CD8-positive, alpha-beta memory T cell (primary cell): ENCODE results near the gene PRR7. TPM values are rescaled to one million over a fixed set of nuclear protein-coding genes. Genes with fewer than 3 reads are reported as not detected.

Experiments used
- CTCF ChIA-PET: fragments of 350-600 bp; sonication (Branson Sonifier 250); formaldehyde crosslinking; loops from one replicate; lab custom pipeline; 2021; ENCODE audit warnings: antibody characterized with exemption; lab: Charles Lee
- POLR2A ChIA-PET: fragments of 350-600 bp; sonication (Branson Sonifier 250); formaldehyde crosslinking; loops from one replicate; lab custom pipeline; 2021; ENCODE audit warnings: antibody characterized with exemption; lab: Charles Lee
- DNase-seq, 5 donors: peaks; one replicate each; pipeline versions ENCODE4 v3.0.0 to v3.0.0-alpha.2; 2020 to 2022; ENCODE audit warnings: mixed read lengths in 1 of 5
- H3K27ac ChIP-seq: one replicate; pipeline ENCODE4 v1.7.0; 2013; ENCODE audit warnings: low read depth, mild to moderate bottlenecking, low read length, moderate library complexity
- H3K27me3 ChIP-seq: 2 replicates; pipeline ENCODE4 v1.7.0; 2013; ENCODE audit warnings: low read length, mild to moderate bottlenecking; ENCODE audit not compliant: insufficient read depth, poor library complexity, severe bottlenecking
- H3K36me3 ChIP-seq: 2 replicates; pipeline ENCODE4 v1.7.0; 2013; ENCODE audit warnings: mild to moderate bottlenecking, low read length, moderate library complexity; ENCODE audit not compliant: insufficient read depth
- H3K4me1 ChIP-seq: 2 replicates; pipeline ENCODE4 v1.7.0; 2013; ENCODE audit warnings: mild to moderate bottlenecking, low read length, moderate library complexity; ENCODE audit not compliant: insufficient read depth
- H3K4me3 ChIP-seq: 2 replicates; pipeline ENCODE4 v1.7.0; 2013; ENCODE audit warnings: mild to moderate bottlenecking, low read length
- H3K9me3 ChIP-seq: 2 replicates; pipeline ENCODE4 v1.7.0; 2013; ENCODE audit warnings: mild to moderate bottlenecking, low read length
- H3K27ac Mint-ChIP-seq, 8 donors: one replicate each; pipeline ENCODE4 v1.8.0; 2020 to 2021; ENCODE audit warnings: mixed read lengths in 8 of 8, mild to moderate bottlenecking in 6 of 8, inconsistent platforms in 3 of 8, moderate library complexity in 3 of 8
- H3K27me3 Mint-ChIP-seq, 2 donors: one replicate each; pipeline ENCODE4 v1.8.0; 2020 to 2021; ENCODE audit warnings: mixed read lengths in 2 of 2, mild to moderate bottlenecking in 1 of 2, moderate library complexity in 1 of 2
- H3K36me3 Mint-ChIP-seq, 3 donors: one replicate each; pipeline ENCODE4 v1.8.0; 2020 to 2021; ENCODE audit warnings: mixed read lengths in 3 of 3, inconsistent platforms in 1 of 3, mild to moderate bottlenecking in 1 of 3
- H3K4me1 Mint-ChIP-seq, 3 donors: one replicate each; pipeline ENCODE4 v1.8.0; 2020 to 2021; ENCODE audit warnings: mixed read lengths in 3 of 3, inconsistent platforms in 1 of 3, mild to moderate bottlenecking in 1 of 3
- H3K4me3 Mint-ChIP-seq, 7 donors: one replicate each; pipeline ENCODE4 v1.8.0; 2020 to 2021; ENCODE audit warnings: mixed read lengths in 7 of 7, mild to moderate bottlenecking in 6 of 7, moderate library complexity in 4 of 7, inconsistent platforms in 2 of 7
- H3K9me3 Mint-ChIP-seq, 5 donors: one replicate each; pipeline ENCODE4 v1.8.0; 2020 to 2022; ENCODE audit warnings: mixed read lengths in 5 of 5, mild to moderate bottlenecking in 3 of 5, moderate library complexity in 2 of 5, inconsistent platforms in 1 of 5
- polyA plus RNA-seq: library from polyadenylated mRNA; unstranded; fragments of 300-500 nt; fragmentation: Illumina TruSeq; gene quantifications from one replicate; pipeline ENCODE4 v1.2.3, GENCODE V29; 2021
- total RNA-seq, 2 experiments: library from RNA; stranded (reverse); gene quantifications; one replicate each; pipeline ENCODE4 v1.2.3, GENCODE V29; 2021

Gene PRR7, protein sequence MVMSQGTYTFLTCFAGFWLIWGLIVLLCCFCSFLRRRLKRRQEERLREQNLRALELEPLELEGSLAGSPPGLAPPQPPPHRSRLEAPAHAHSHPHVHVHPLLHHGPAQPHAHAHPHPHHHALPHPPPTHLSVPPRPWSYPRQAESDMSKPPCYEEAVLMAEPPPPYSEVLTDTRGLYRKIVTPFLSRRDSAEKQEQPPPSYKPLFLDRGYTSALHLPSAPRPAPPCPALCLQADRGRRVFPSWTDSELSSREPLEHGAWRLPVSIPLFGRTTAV
- total RNA-seq (10 to 100 TPM; 14.7 to 15.3 TPM), polyA plus RNA-seq (22.1 TPM)

DNA sequence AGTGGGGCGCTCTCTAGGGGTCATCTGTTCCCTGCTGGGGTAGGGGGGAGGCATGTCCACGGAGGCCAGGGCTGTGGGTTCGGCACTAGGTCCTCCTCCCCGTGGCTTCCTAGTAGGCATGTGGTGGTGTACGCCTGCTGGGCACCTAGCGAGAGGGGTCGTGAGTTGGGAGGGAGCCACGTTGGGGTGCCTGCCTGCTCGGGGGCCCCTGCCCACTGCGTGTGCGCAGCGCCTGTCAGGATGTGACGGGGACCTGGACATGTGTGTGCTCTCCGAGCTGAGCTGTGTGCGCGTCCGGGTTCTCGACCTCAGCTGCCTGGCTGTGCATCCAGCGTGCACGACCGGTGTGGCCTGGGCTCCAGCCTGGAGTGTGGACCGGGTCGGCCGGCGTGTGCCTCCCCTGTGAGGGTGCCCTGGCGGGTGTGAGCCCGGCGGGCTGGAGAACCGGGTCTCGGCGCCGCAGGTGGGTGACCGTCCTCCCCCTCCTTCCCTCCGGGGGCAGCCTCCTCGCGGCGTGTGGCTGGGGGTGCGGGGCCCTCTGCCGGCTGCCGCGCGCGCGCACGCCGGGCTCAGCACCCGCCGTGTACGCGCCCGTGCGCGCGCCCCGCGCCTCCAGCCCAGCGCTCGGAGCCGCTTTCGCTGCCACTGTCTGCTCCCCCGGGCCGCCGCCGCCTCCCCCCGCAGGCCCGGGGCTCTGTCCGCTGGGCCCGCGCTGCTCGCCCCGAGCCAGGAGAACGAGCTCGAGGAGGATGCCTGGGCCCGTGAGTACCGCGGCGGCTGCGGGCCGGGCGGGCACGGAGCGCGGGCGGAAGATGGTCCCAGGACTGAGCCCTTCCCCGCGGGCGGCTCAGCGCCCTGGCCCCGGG lies at the start of gene PRR7:
Gene PRR7 (plus strand): TSS at position 615 of the 866 bp plus-strand sequence. CDS start 8,254 bp downstream, outside the sequence.
- H3K4me3 Mint-ChIP-seq: peak within 1 kb of the TSS; percentile 74 to 92 (median 85)
- POLR2A ChIA-PET: interaction anchor here (0.9 to 8.6 kb wide), 11 partner anchors 9 to 331 kb away, joined by 3 to 154 read pairs (median 7); partner anchors contain the start of genes GRK6 and LMAN2
- Histone ChIP-seq H3K27ac (peak within 1 kb of the TSS; percentile 66), H3K27me3 (no peaks in the 10 kb centered on the region), H3K4me3 (peak within 1 kb of the TSS; percentile 56), H3K4me1 (peaks cover 32% of the 10 kb centered on the region), H3K36me3 (peaks cover 8% of the 10 kb centered on the region), H3K9me3 (no peaks in the 10 kb centered on the region)
- peak; percentile 58 to 85 (median 81) for DNase-seq
- CTCF ChIA-PET: interaction anchor here (0.6 to 20.8 kb wide), 15 partner anchors 8 to 137 kb away, joined by 3 to 326 read pairs (median 4); partner anchors contain the start of genes F12, GRK6 and PFN3
- H3K4me1 Mint-ChIP-seq: peaks cover 39 to 55% (median 40%) of the 10 kb centered on the region in 3 donors
- peak within 1 kb of the TSS; percentile 83 to 100 (median 98) for H3K27ac Mint-ChIP-seq
- H3K36me3 Mint-ChIP-seq: peaks cover 0 to 19% (median 0%) of the 10 kb centered on the region in 3 donors
- no peaks in the 10 kb centered on the region for H3K27me3 Mint-ChIP-seq
- H3K9me3 Mint-ChIP-seq: no peaks in the 10 kb centered on the region

DNA sequence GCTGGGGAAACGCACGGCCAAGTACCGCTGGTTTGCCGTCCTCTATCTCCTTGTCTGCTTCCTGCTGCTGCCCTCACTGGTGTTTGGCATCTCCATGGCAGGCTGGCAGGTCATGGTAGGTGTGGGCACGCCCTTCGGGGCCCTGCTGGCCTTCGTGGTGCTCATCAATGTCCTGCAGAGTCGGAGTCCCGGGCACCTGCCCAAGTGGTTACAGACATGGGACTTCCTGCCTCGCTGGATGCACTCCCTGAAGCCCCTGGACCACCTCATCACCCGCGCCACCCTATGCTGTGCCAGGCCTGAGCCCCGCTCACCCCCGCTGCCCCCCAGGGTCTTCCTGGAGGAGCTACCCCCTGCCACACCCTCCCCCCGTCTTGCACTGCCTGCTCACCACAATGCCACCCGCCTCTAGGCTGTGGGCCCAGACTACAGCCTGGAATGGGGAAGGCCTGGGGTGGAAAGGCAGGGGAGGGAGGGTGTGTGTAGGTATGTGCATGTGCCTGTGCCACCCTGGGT lies 48.7 kb upstream of the PRR7 start:
- no peak overlapping the region for H3K4me3 ChIP-seq
- H3K27me3 ChIP-seq: no peaks in the 10 kb centered on the region
- ChIA-PET POLR2A (no interaction called here), CTCF (interaction anchor here (1.2 to 1.3 kb wide), 2 partner anchors 8 to 58 kb away, joined by 3 read pairs; no protein-coding TSS in a partner anchor)
- peaks cover 7 to 12% (median 10%) of the 10 kb centered on the region in 3 donors for H3K4me1 Mint-ChIP-seq
- no peaks in the 10 kb centered on the region for H3K9me3 ChIP-seq
- H3K9me3 Mint-ChIP-seq: no peaks in the 10 kb centered on the region
- H3K4me3 Mint-ChIP-seq: no peak overlapping the region
- no peak overlapping the region for H3K27ac ChIP-seq
- no peaks in the 10 kb centered on the region for H3K36me3 Mint-ChIP-seq
- H3K27me3 Mint-ChIP-seq: peaks cover 0 to 11% of the 10 kb centered on the region in 2 donors
- H3K36me3 ChIP-seq: no peaks in the 10 kb centered on the region
- no peak overlapping the region for H3K27ac Mint-ChIP-seq
- no peak for DNase-seq
- H3K4me1 ChIP-seq: peaks cover 7% of the 10 kb centered on the region

DNA sequence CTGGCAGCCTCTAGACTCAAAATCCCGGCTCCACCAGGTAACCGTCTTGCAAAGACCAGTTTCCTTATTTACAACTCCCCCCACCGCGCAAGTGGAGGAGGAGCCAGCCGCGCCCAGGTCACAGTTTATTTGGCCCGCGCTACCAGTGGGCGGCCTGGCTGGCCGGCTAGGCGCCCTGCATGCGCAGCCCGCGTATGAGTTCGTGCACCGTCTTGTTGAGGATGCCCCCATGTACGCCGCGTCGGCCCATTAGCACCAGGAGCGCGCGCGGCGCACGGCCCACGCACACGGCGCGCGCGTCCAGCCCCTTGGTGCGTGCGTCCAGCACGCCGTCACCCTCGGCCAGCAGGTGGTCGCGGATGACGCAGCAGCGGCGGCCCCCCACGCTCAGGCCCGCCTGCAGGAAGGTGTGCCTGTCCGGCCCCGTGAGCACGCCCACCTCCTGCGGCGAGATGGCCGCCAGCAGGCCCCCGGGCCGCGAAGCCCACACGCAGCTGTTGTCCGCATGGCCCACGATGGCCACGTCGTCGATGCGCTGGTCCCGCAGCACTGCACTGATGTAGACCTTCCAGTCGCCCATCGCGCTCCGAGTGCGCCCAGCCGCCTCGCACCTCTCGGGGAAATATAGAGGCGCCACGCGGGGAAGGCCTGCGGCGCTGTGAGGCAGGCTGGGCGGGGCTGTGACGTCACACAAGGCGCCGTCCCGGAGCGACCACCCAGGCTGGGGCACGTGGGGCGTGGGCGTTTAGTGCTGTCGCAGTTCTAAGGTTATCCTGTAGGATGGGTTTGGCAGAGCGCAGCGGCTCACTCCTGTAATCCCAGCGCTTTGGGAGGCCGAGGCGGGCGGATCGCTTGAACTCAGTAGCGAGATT lies 46.4 kb upstream of the PRR7 start, which contains the start of gene PFN3:
Gene PFN3 (minus strand): TSS at position 665 of the 872 bp plus-strand sequence. CDS start 85 bp downstream, at position 580.
- Mint-ChIP-seq H3K27me3 (peaks cover 0 to 11% of the 10 kb centered on the region in 2 donors), H3K9me3 (no peaks in the 10 kb centered on the region), H3K36me3 (no peaks in the 10 kb centered on the region), H3K4me1 (peaks cover 21 to 27% (median 25%) of the 10 kb centered on the region in 3 donors), H3K4me3 (no peak within 1 kb of the TSS), H3K27ac (peak within 1 kb of the TSS in 1 of 8 donors; percentile 92)
- POLR2A ChIA-PET: no interaction called here
- CTCF ChIA-PET: interaction anchor here (4.7 to 12.4 kb wide), 6 partner anchors 11 to 83 kb away, joined by 37 to 307 read pairs (median 264); partner anchors contain the start of genes GRK6, LMAN2, PRR7 and SLC34A1
- Histone ChIP-seq H3K36me3 (no peaks in the 10 kb centered on the region), H3K27me3 (no peaks in the 10 kb centered on the region), H3K4me3 (no peak within 1 kb of the TSS), H3K9me3 (no peaks in the 10 kb centered on the region), H3K27ac (no peak within 1 kb of the TSS), H3K4me1 (peaks cover 27% of the 10 kb centered on the region)
- no peak for DNase-seq

DNA sequence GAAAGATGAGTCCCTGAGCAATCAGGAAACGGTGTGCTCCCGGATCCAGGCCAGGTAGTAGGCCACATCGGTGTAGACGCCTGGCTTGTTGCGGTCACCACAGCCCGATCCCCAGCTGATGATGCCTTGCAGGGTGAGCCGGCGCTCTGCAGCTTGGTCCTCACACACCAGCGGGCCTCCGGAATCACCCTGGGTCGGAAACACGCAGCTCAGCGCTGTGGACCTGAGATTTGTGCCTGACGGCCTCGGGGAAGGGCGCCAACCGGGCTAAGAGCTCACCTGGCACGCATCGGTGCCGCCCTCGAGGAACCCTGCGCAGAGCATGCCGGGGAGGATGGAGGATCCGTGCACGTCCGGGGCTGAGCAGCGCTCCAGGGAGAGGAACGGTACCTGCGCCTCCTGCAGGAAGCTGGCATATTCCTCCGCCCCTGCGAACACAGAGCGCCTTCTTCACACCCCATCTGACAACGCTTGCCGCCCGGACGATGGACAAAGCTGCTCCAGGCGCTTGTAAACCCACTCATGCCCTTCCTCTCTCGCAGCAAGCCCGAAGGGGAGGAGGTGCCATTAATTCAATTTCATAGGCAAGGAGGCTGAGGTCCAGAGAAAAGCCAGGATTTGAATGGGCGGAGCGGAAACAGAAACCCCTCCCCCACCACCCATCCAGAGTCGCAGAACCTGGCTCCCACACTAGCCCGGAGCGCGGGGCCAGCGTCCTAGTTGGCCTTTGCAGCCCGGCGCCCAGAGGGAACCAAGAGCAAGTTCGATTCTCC lies 44.2 kb upstream of the PRR7 start:
- DNase-seq: peak; percentile 29 to 78 (median 47)
- H3K36me3 ChIP-seq: no peaks in the 10 kb centered on the region
- H3K27ac ChIP-seq: no peak overlapping the region
- H3K27me3 ChIP-seq: no peaks in the 10 kb centered on the region
- peak overlapping the region in 6 of 8 donors; percentile 57 to 94 (median 82) for H3K27ac Mint-ChIP-seq
- no peaks in the 10 kb centered on the region for H3K9me3 Mint-ChIP-seq
- no peaks in the 10 kb centered on the region for H3K9me3 ChIP-seq
- peak overlapping the region; percentile 69 for H3K4me3 ChIP-seq
- H3K4me1 Mint-ChIP-seq: peaks cover 26 to 42% (median 30%) of the 10 kb centered on the region in 3 donors
- ChIA-PET POLR2A (interaction anchor here (0.5 to 5.6 kb wide), 12 partner anchors 12 to 99 kb away, joined by 3 to 112 read pairs (median 5); partner anchors contain the start of genes GRK6, PRELID1, PRR7 and RAB24), CTCF (interaction anchor here (0.7 to 12.4 kb wide), 30 partner anchors 9 to 289 kb away, joined by 3 to 307 read pairs (median 14); partner anchors contain the start of genes GRK6, LMAN2, MXD3 and PDLIM7)
- no peaks in the 10 kb centered on the region for H3K36me3 Mint-ChIP-seq
- H3K27me3 Mint-ChIP-seq: peaks cover 0 to 10% of the 10 kb centered on the region in 2 donors
- H3K4me1 ChIP-seq: peaks cover 35% of the 10 kb centered on the region
- H3K4me3 Mint-ChIP-seq: peak overlapping the region; percentile 78 to 91 (median 84)

DNA sequence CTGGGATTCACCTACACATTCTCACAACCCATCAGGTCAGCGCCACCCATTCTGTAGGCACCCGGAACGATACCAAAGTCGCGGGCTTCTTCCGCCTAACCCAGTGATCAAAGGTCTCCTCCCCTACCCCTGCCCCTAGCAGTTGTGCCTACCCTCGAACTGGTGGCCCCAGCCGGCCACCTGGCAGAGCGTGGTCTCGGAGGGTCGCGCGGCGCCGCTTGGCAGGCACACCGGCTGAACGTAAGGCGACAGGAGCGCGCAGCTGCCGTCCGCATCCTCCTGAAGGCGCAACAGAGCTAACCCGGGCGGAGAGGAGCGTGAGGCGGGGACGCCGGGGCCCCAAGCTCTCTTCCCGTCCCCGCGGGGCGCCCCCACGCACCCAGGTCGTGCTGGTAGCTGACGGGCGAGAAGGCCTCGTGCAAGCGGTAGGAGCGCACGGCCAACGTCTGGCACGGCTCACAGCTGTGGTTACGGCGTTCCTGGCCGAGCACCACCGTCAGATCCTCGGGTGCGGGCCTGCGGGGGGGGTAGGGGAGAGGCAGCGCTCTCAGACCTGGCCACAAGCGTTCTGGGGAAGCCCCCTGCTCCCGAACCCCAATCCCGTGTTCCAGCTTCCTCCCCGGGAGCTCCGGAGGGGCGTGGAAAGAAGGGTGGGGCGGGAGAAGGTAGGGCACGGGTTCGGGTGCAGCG lies 43.4 kb upstream of the PRR7 start:
- Histone ChIP-seq H3K27ac (peak overlapping the region; percentile 57), H3K9me3 (no peaks in the 10 kb centered on the region), H3K36me3 (no peaks in the 10 kb centered on the region), H3K4me1 (peaks cover 35% of the 10 kb centered on the region), H3K4me3 (peak overlapping the region; percentile 69), H3K27me3 (no peaks in the 10 kb centered on the region)
- Mint-ChIP-seq H3K9me3 (no peaks in the 10 kb centered on the region), H3K36me3 (no peaks in the 10 kb centered on the region), H3K4me3 (peak overlapping the region; percentile 78 to 91 (median 84)), H3K27ac (peak overlapping the region in 7 of 8 donors; percentile 35 to 94 (median 80)), H3K27me3 (peaks cover 0 to 11% of the 10 kb centered on the region in 2 donors), H3K4me1 (peaks cover 26 to 42% (median 30%) of the 10 kb centered on the region in 3 donors)
- peak; percentile 57 to 79 (median 64) for DNase-seq
- CTCF ChIA-PET: interaction anchor here (0.7 to 12.4 kb wide), 35 partner anchors 8 to 285 kb away, joined by 3 to 307 read pairs (median 8); partner anchors contain the start of genes DBN1, GRK6, LMAN2 and MXD3
- POLR2A ChIA-PET: interaction anchor here (0.6 to 5.6 kb wide), 15 partner anchors 11 to 100 kb away, joined by 3 to 112 read pairs (median 3); partner anchors contain the start of genes GRK6, PRELID1, PRR7 and RAB24
